C1 segment of cervical spinal cord (tissue), 14 donors: Measurements from ENCODE around the gene ANAPC7.
"Not testable (repeated sequence)": the region's sequence is repeated elsewhere in the genome, so short reads cannot be mapped to it uniquely, and the experiment has no call there.

ENCODE experiments used
- DNase-seq, 14 donors: peaks; one replicate each; lab custom pipeline; 2025; lab: John Stamatoyannopoulos, UW

ANAPC7 gene, protein sequence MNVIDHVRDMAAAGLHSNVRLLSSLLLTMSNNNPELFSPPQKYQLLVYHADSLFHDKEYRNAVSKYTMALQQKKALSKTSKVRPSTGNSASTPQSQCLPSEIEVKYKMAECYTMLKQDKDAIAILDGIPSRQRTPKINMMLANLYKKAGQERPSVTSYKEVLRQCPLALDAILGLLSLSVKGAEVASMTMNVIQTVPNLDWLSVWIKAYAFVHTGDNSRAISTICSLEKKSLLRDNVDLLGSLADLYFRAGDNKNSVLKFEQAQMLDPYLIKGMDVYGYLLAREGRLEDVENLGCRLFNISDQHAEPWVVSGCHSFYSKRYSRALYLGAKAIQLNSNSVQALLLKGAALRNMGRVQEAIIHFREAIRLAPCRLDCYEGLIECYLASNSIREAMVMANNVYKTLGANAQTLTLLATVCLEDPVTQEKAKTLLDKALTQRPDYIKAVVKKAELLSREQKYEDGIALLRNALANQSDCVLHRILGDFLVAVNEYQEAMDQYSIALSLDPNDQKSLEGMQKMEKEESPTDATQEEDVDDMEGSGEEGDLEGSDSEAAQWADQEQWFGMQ

DNA sequence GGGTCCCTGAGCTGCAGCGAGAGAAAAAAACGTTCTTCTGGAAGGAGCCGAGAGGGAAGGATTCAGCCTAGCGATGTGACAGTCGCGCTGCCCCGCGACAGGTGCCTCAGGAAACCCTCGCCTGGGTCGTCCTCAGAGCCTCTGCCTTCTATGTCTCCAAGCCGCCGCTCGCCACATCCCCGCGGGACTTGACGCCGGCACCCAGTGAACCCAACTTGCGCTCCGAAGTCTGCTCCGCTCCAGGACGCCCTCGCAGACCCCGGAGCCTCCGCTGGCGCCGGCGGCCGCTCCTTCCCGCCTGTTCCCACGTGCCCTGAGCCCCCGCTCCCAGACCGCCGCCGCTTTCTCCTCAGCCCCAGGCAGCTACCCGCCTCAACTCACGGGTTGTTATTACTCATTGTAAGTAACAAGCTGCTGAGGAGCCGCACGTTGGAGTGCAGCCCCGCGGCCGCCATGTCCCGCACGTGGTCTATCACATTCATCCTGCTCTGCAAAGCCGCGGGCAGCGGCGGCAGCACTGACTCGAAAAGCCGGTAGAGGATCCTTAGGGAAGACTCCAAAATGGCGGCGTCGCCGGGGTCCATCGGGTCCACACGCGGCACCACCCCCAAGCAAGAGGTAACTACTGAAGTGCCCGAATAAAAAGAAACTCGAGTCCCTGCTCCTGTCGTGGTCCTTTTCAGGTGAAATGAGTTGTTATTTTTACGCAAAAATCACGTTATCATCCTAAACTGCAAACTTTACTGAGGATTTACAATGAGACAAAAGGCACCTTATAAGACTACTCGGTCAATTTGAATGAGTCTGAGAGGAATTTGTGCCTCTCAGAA lies at the start of gene ANAPC7:
TSS of gene ANAPC7 (minus strand) at position 563 of the 830 bp plus-strand sequence. CDS start at position 482, 81 bp downstream.
- peak; percentile 22 to 86 (median 78) for DNase-seq

DNA sequence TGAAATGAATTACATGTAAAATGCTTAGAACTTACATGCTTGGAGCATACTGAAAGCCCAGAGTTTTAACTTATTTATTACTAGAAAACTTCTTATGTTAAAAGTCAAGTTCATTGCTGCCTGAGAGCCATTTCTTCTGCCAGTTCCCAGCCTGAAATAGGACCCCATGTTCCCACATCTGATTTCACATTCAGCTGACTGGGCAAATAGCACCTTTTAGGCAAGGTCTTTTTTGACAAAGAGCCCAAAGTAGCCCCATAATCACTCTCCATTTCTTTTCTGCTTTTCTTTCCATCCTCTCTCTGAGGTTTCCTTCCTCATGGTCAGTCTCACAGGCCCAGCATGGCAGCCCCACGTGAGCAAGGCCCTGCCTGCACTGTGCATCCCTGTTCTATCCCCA lies 47.8 kb upstream of the ANAPC7 start:
- peak in 1 of 14 donors; percentile 4 for DNase-seq

DNA sequence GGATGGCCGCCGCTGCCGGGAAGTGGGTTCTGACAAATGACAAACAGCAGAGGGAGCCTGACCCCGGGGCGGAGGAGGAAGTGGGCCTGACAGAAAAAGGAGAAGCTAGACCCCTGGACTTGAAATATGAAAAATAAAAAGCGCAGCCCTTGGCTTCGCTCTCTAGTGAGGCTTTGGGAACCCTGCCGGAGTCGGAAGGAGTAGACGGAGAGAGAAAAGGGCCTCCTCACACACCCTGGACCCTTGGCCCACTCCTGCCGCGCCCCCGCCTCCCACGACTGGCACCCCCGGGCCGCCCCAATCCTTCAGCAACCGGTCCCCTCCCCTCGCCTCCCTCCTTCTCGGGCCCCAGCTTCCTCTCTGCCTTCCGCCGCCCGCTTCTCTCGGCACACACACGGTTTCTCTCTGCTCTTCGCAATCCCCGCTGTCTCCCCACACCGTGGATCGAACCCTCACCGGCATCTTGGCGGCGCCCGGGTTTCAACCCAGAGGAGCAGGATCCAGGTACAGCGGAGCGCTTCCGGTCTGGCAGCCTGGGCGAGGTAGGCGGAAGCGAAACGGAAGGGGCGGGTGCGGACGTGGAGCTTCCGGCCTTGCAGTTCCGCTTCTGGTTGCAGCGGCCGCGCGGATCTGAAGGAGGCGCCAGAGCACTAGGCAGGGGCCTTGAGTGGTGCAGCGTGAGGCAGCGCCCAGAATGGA lies 46.4 kb upstream of the ANAPC7 start, which contains the start of gene ARPC3:
TSS of gene ARPC3 (minus strand) at position 539 of the 699 bp plus-strand sequence. CDS start at position 462, 77 bp downstream.
- peak; percentile 44 to 92 (median 87) for DNase-seq

DNA sequence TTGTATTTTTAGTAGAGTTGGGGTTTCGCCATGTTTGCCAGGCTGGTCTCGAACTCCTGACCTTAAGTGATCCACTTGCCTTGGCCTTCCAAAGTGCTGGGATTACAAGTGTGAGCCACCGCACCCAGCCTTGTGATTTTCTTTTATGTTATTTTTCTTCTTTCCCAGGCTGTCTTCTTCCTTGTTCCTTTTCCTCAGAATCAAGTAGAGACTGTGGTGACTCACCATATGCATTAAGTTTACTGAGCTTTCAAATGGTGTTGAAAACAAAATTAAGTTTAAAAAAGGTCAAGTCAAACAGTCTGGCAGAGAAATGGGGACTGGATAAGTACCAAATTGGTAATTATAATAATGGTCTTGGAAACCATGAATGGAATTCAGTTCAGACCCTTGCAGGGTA lies 40.9 kb upstream of the ANAPC7 start:
- no peak for DNase-seq

DNA sequence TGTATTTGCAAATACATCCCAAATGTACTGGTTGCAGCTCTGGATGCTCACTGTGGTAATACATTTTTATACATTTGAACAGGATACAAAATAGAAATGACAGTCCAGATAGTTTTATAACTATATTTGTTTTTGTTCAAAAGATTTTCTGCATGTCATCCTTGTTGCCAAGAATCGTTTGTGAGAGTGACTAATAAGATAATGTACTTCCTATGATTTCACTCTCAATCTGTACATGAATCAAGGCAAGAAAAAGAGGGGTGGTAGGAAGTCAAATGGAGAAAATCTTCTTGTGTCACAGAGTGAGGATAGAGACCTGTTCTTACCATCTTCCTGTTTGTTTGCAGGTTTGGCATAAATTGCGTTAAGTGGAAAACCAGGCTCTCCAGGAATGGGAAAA lies 32.7 kb upstream of the ANAPC7 start:
- DNase-seq: no peak

DNA sequence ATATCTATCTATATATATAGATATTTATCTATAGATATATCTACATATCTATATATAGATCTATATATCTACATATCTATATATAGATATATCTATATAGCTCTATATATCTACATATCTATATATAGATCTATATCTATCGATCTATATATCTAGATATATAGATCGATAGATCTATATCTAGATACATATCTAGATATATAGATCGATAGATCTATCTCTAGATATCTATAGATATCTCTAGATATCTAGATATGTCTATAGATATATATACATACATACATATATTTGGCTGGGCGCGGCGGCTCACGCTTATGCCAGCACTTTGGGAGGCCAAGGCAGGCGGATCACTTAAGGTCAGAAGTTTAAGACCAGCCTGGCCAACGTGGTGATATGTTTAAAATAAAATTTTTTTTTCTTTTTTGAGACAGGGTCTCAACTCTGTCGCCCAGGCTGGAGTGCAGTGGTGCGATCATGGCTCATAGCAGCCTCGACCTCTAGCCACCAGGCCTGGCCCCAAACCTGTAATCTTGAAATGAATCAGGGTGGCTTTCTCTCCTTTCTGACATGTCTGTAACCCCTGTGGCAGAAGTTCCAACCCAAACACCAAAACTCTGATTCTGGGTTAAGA lies 28.6 kb upstream of the ANAPC7 start:
- no peak for DNase-seq

DNA sequence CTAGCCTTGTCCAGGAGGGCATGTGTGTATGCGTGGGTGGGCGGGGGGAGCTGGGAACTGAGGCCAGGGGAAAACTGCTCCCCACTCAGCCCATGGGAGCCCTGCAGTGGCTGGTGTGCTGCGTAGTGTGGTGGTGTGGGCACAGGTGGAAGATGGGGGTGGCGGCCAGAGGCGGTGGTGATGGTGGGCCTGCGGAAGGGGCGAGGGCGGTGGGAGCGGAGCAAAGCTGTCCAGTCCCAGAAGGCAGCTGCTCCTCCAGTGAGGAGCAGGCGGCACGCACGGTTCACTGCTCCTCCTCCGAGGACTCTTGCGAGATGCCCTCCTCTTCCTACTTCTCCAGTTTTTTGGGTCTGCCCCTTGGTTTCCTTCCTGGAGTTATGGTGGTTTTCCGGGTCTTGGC lies 26.2 kb upstream of the ANAPC7 start:
- not testable (repeated sequence) for DNase-seq

DNA sequence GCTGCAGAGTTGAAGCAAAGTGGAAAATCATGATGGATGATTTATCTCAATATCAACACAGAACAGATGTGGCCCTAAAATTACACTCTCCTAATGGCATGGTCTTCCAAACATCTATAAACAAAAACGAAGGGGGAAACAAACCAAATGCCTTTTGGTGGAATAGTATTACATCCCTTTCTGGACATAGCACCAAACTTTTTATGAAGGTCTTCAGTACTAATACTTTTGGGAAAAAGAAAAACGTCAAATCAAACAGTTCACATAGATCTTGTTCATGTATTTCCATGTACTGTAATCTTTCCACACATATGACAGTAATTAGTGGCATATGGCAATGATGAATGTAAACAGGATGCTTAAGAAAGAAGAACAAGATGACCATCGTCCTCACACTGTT lies 22.9 kb upstream of the ANAPC7 start:
- no peak for DNase-seq

DNA sequence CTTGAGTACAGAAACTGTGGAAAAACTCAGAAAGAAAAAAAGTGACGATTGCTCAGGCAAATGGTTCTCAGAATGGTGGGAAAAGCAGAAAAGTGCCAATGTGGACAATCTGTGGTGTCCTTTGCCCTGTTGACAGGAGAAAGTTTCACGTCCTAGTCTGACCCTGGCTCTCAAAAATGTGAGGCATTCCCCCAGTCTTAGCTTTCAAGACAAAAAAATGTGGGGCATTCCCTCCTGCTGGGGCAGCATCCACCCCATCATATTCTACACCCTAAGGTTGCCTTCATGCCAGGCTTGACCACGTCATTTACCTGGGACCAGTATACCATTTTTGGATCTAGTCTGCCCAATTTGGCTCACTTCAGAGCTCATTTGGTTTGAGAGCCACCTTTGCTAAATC lies 20.7 kb upstream of the ANAPC7 start:
- DNase-seq: no peak

DNA sequence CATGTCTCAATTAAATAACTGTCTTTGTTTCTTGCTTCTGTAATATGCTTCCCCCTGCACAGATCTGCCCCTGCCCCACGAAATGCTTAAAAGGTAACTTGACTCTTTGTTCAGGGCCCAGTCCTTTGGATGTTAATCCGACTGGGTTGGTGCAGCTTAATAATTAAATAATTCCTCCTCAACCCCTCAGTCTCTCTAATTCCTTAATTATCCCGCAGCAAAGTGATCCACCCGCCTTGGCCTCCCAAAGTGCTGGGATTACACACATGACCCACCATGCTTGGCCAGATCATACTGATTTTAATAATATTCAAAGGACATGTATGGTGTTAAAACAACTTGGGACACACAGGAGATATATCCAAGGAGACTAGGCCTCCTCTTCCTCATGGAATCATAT lies 18.2 kb upstream of the ANAPC7 start:
- DNase-seq: no peak

DNA sequence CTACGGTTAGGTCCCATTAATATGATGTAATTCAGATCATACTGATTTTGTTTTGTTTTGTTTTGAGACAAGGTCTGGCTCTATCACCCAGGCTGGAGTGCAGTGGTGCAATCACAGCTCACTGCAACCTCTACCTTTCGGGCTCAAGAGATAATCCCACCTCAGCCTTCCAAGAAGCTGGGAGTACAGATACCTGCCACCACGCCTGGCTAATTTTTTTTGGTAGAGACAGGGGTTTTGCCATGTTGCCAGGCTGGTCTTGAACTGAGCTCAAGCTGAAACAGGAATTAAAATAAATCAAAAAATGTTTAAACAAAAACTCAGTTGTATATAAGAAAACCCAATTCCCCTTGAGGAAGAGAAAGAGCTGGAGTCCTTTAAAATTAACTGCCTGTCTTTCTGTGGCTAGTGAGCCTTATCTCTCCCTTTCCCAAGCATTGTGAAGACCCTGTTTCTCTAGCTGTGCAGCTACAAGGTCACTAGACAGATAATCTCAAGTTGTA lies 17.7 kb upstream of the ANAPC7 start:
- DNase-seq: no peak

DNA sequence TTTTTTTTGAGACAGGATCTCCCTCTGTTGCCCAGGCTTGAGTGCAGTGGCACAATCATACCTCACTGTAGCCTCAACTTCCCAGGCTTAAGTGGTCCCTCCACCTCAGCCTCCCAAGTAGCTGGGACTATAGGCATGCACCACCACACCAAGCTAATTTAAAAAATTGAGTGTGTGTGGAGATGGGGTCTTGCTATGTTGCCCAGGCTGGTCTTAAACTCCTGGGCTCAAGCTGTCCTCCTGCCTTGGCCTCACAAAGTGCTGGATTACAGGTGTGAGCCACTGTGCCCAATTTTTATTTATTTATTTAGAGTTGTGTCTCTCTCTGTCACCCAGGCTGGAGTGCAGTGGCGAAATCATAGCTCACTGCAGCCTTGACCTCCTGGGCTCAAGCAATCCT lies 17.1 kb upstream of the ANAPC7 start:
- not testable (repeated sequence) for DNase-seq

DNA sequence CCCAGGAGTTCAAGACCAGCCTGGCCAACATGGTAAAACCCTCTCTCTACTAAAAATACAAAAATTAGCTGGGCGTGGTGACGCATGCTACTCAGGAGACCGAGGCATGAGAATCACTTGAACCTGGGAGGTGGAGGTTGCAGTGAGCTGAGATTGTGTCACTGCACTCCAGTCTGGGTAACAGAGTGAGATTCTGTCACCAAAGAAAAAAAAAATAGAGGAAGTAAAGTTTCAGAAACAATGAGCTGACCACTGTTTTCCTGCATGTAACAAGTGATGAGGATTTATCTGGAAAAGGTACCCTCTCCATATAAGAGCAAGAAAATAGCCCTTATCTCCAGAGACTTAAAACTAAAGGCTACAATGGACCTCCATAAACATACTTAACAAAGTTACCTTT lies 13.6 kb upstream of the ANAPC7 start:
- DNase-seq: not testable (repeated sequence)

DNA sequence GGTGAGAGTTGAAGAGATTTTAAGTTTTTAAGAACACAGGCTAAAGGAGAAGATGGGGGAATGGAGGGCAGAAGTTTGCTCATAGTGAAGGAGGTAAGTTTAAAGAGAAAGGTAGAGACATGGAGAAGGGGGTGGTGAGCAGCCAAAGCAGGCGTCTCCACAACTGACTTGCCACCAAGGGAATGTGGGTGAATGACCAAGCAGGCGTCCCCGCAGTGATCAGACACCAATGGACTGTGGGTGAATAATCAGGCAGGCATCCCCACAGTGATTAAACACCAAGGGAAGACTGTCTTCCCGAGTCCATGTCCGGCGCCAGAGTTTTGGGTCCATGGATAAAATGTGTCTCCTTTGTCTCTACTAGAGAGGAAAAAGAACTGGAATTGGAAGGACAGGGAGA lies 6.6 kb upstream of the ANAPC7 start:
- not testable (repeated sequence) for DNase-seq

DNA sequence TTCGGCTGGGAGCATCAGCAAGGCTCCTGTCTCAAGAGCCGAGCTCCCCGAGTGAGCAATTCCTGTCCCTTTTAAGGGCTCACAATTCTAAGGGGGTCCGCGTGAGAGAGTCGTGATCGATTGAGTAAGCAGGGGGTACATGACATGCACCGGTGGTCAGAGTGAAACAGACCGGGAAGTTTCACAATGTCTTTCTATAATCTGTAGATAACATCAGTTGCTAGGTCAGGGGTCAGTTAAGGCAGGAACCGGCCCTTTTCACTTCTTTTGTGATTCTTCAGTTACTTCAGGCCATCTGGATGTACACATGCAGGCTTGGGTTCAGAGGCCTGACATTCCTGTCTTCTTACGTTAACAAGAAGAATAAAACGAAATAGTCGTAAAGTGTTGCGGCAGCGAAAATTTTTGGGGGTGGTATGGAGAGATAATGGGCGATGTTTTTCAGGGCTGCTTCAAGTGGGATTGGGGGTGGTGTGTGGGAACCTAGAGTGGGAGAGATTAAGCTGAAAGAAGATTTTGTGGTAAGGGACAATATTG lies 1.7 kb upstream of the ANAPC7 start:
- not testable (repeated sequence) for DNase-seq

DNA sequence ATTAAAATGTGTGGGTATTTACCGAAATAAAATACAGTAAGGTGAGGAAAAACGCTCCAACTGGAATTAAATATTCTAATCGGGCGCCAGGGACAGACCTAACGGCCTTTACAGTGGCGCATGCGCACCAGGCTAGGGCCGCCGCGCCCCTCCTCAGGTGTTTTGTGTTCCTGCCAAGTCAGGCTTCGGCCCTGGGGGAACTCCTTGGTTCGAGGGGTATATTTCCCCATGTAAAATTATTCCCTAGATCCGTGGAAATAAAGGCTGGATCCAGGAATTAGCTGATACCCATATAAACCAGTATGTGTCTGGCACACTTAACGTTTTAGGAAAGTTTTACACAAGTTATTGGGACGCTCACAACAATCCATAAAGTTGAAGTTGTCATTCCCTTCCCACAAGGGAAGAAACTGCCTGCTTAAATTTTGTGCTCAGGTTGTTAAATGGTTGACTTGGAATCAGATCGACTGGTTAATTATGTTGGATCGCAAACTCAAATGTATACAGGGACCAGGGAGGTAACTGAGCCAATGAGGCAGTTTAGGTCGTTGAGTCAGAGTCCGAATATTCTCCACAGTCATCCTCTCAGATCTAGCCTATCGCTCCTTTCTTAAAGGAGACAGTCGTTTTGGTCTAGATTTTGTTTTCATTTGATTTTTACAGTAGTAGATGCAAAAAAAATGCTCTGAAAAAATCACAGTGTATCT lies 621 bp upstream of the ANAPC7 start:
- DNase-seq: peak in 12 of 14 donors; percentile 14 to 74 (median 41)

DNA sequence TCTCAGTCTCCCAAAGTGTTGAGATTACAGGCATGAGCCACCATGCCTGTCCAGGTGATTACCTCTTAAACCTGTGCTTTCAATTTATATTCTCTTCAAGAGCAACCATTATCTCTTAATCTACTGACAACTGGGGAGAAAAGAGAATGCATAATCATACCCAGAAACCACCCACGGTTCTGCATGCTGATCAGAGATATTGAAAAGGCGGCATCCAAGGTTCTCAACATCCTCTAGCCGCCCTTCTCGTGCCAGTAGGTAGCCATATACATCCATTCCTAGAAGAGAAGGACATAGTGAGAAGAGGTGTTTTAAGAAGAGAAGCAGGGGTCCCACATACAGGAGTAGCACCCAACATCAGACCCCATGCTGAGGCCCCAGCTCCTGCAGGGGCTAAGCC lies 20.8 kb downstream of the ANAPC7 start:
- no peak for DNase-seq

DNA sequence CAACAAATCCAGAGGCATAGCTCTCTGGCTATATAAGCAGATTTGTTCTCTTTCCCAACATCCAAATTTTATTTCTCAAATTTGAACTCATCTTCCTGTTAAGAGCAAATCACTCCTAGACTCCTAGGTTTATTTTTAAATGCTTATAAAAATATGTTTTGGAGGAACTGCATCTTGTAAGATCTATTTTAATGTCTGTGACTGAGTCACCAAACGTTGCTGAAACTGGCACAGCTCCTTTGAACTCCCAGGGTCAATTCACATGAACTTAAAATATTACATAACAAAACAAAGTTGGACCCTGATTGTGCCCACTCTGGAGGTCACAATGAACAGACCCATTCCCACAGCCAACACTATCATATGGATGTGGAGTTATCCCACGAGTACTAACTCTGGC lies 23.9 kb downstream of the ANAPC7 start:
- DNase-seq: no peak

DNA sequence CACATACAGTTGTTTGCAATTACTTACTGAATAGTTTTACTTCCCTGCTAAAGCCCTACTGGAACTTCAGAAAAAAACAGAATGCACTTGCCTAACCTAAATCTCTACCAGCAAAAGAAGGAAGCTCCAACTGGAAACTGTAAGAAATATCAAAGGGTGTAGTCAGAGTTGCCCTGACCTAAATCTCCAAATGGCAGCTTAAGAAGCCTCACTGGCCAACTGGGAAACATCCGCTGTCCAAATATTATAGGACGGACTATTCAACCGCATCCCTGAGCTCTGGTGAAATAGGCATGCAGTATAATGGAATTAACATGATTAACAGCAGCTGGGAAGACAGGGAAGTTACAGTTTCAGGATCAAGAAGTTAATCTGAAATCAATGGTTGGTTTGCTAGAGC lies 24.3 kb downstream of the ANAPC7 start:
- DNase-seq: no peak
